Right cardiac atrium (tissue), 5 donors: Measurements from ENCODE around the gene ANKRD44. TPM values are rescaled to one million over a fixed set of nuclear protein-coding genes. Genes with fewer than 3 reads are reported as not detected.

Experiments used
- ATAC-seq, 2 donors: fragments of 200-7000 bp; cut with Tn5 transposase; one replicate each; pipeline versions ENCODE4 v1.8.0 to v1.9.1; 2020; ENCODE audit warnings: moderate library complexity in 2 of 2, mild to moderate bottlenecking in 1 of 2
- DNase-seq, 3 donors: peaks; one replicate each; pipeline ENCODE4 v3.0.0-alpha.2; 2020
- H3K27ac ChIP-seq: one replicate; pipeline ENCODE4 v1.5.1; 2013; ENCODE audit warnings: mild to moderate bottlenecking, low read length, control low read depth, moderate library complexity
- H3K27me3 ChIP-seq: one replicate; pipeline ENCODE4 v1.6.1; 2013; ENCODE audit not compliant: control insufficient read depth, insufficient read depth
- H3K4me1 ChIP-seq: one replicate; pipeline ENCODE4 v1.6.1; 2013; ENCODE audit warnings: low read length; ENCODE audit not compliant: control insufficient read depth, insufficient read depth
- H3K4me3 ChIP-seq: one replicate; pipeline ENCODE4 v1.5.1; 2013; ENCODE audit warnings: low read length, control low read depth
- H3K9me3 ChIP-seq: one replicate; pipeline ENCODE4 v1.6.1; 2013; ENCODE audit warnings: low read length; ENCODE audit not compliant: control insufficient read depth
- WGBS: extraction: QIAGEN DNeasy Blood & Tissue Kit; methylation state at CpG from one replicate; pipeline ENCODE4 v1.1.7; 2013; 5-methylcytosine and 5-hydroxymethylcytosine counted together
- intact Hi-C, 4 donors: fragments of 100-400 bp; cut with DNase I; formaldehyde crosslinking; loops; one replicate each; pipeline versions ENCODE4 v1.11.0 to v1.14.0; 2022 to 2023
- polyA plus RNA-seq: library from polyadenylated mRNA; stranded (reverse); fragments of 200-250 nt; gene quantifications from one replicate; pipeline ENCODE4 v1.2.3, GENCODE V29; 2013
- total RNA-seq, 4 donors: library from RNA; stranded (reverse); fragmentation: NEBNext Ultra II Directional; extraction: Animal tissue kit (Norgen Biotek cat#: 25700); gene quantifications; one replicate each; pipeline ENCODE4 v1.2.1, GENCODE V29; 2021
- donor health status: healthy with polysubstance abuse.
- donor health status: DM: no; HTN: yes; CAD: no.
- donor health status: DM: no; HTN: no; CAD: no.
- donor health status: DM: no; HTN: yes; CAD: no; lungs with severe emphysema.
- donor health status: DM: yes; HTN: yes; CAD: no.

ANKRD44 gene
- total and polyA plus RNA-seq, 5 donors = 4.8 to 18.8 (median 14.3) TPM

GRCh38 chr2:197256547-197257170 lies 53.9 kb downstream of the ANKRD44 start:
- H3K4me3 ChIP-seq = no peak overlapping the region
- H3K27me3 ChIP-seq = no peaks in the 10 kb centered on the region
- ATAC-seq (no peak), DNase-seq (no peak)
- 73% methylated on average over 2 of the region's 2 CpGs for WGBS
- intact Hi-C loops = loop anchor here in 1 of 4 donors (10.0 kb wide), 1 partner anchor 52 kb away; no protein-coding TSS in a partner anchor
- no peaks in the 10 kb centered on the region for H3K9me3 ChIP-seq
- H3K27ac ChIP-seq = no peak overlapping the region
- peaks cover 1% of the 10 kb centered on the region for H3K4me1 ChIP-seq

GRCh38 chr2:197256021-197256420 lies 54.6 kb downstream of the ANKRD44 start:
- Histone ChIP-seq H3K27me3 (no peaks in the 10 kb centered on the region), H3K4me3 (no peak overlapping the region), H3K27ac (no peak overlapping the region), H3K4me1 (peaks cover 1% of the 10 kb centered on the region), H3K9me3 (no peaks in the 10 kb centered on the region)
- no peak for DNase-seq
- intact Hi-C loops = loop anchor here in 1 of 4 donors (10.0 kb wide), 1 partner anchor 51 kb away; no protein-coding TSS in a partner anchor
- ATAC-seq = no peak

GRCh38 chr2:197255543-197255942 lies 55.0 kb downstream of the ANKRD44 start:
- no peak overlapping the region for H3K27ac ChIP-seq
- no peaks in the 10 kb centered on the region for H3K9me3 ChIP-seq
- 33% methylated on average over 9 of the region's 9 CpGs for WGBS
- DNase-seq = peak; percentile 73 to 90 (median 86)
- peak; percentile 92 to 95 for ATAC-seq
- peaks cover 1% of the 10 kb centered on the region for H3K4me1 ChIP-seq
- intact Hi-C loops = loop anchor here in 1 of 4 donors (10.0 kb wide), 1 partner anchor 51 kb away; no protein-coding TSS in a partner anchor
- no peak overlapping the region for H3K4me3 ChIP-seq
- no peaks in the 10 kb centered on the region for H3K27me3 ChIP-seq

GRCh38 chr2:197254776-197255530 lies 55.6 kb downstream of the ANKRD44 start:
- peaks cover 1% of the 10 kb centered on the region for H3K4me1 ChIP-seq
- H3K9me3 ChIP-seq = no peaks in the 10 kb centered on the region
- H3K27ac ChIP-seq = no peak overlapping the region
- H3K27me3 ChIP-seq = no peaks in the 10 kb centered on the region
- H3K4me3 ChIP-seq = no peak overlapping the region
- WGBS = 79% methylated on average over 5 of the region's 5 CpGs
- ATAC-seq = peak; percentile 39 to 53
- DNase-seq = no peak
- intact Hi-C loops = loop anchor here in 1 of 4 donors (10.0 kb wide), 1 partner anchor 50 kb away; no protein-coding TSS in a partner anchor

- Histone ChIP-seq H3K27ac (no peak overlapping the region), H3K27me3 (no peaks in the 10 kb centered on the region), H3K4me1 (peaks cover 5% of the 10 kb centered on the region), H3K9me3 (no peaks in the 10 kb centered on the region), H3K4me3 (no peak overlapping the region)
- intact Hi-C loops = loop anchor here in 1 of 4 donors (10.0 kb wide), 1 partner anchor 47 kb away; no protein-coding TSS in a partner anchor
- peak in 1 of 2 donors; percentile 32 for ATAC-seq
- DNase-seq = no peak
- 70% methylated on average over 4 of the region's 4 CpGs for WGBS
Observed at GRCh38 chr2:197251576-197251975, 59.0 kb downstream of the ANKRD44 start.

- 48% methylated on average over 3 of the region's 3 CpGs for WGBS
- intact Hi-C loops = loop anchor here in 1 of 4 donors (10.0 kb wide), 1 partner anchor 46 kb away; no protein-coding TSS in a partner anchor
- no peak for ATAC-seq
Observed at GRCh38 chr2:197251163-197251562, 59.4 kb downstream of the ANKRD44 start.

GRCh38 chr2:197250084-197250397 lies 60.5 kb downstream of the ANKRD44 start:
- DNase-seq (no peak), ATAC-seq (no peak)
- H3K27me3 ChIP-seq = no peaks in the 10 kb centered on the region
- intact Hi-C loops = loop anchor here in 1 of 4 donors (10.0 kb wide), 1 partner anchor 45 kb away; no protein-coding TSS in a partner anchor
- no peak overlapping the region for H3K27ac ChIP-seq
- no peaks in the 10 kb centered on the region for H3K9me3 ChIP-seq
- WGBS = 99% methylated on average over 2 of the region's 2 CpGs
- no peak overlapping the region for H3K4me3 ChIP-seq
- peaks cover 5% of the 10 kb centered on the region for H3K4me1 ChIP-seq

More at GRCh38 chr2:197251163-197251562, 59.4 kb downstream of the ANKRD44 start:
- H3K27ac ChIP-seq = no peak overlapping the region
- DNase-seq = no peak
- no peak overlapping the region for H3K4me3 ChIP-seq
- no peaks in the 10 kb centered on the region for H3K9me3 ChIP-seq
- peaks cover 5% of the 10 kb centered on the region for H3K4me1 ChIP-seq
- no peaks in the 10 kb centered on the region for H3K27me3 ChIP-seq

GRCh38 chr2:197249381-197250083 lies 61.0 kb downstream of the ANKRD44 start:
- whole genome bisulfite sequencing = 87% methylated on average over 3 of the region's 3 CpGs

GRCh38 chr2:197248623-197249022 lies 62.0 kb downstream of the ANKRD44 start:
- H3K9me3 ChIP-seq = no peaks in the 10 kb centered on the region
- peaks cover 4% of the 10 kb centered on the region for H3K4me1 ChIP-seq
- no peaks in the 10 kb centered on the region for H3K27me3 ChIP-seq
- H3K27ac ChIP-seq = no peak overlapping the region
- intact Hi-C loops = no loop called here
- peak in 1 of 2 donors; percentile 47 for ATAC-seq
- WGBS = 77% methylated on average over 3 of the region's 3 CpGs
- DNase-seq = peak in 1 of 3 donors; percentile 43
- H3K4me3 ChIP-seq = no peak overlapping the region

More at GRCh38 chr2:197249381-197250083, 61.0 kb downstream of the ANKRD44 start:
- H3K4me1 ChIP-seq = peaks cover 5% of the 10 kb centered on the region
- H3K9me3 ChIP-seq = no peaks in the 10 kb centered on the region
- DNase-seq = no peak
- ATAC-seq = no peak
- H3K4me3 ChIP-seq = no peak overlapping the region
- H3K27me3 ChIP-seq = no peaks in the 10 kb centered on the region
- no peak overlapping the region for H3K27ac ChIP-seq
- intact Hi-C loops = loop anchor here in 1 of 4 donors (10.0 kb wide), 1 partner anchor 45 kb away; no protein-coding TSS in a partner anchor

GRCh38 chr2:197248001-197248401 lies 62.6 kb downstream of the ANKRD44 start:
- intact Hi-C loops = no loop called here
- H3K9me3 ChIP-seq = no peaks in the 10 kb centered on the region
- H3K27ac ChIP-seq = no peak overlapping the region
- H3K4me1 ChIP-seq = peaks cover 4% of the 10 kb centered on the region
- no peak overlapping the region for H3K4me3 ChIP-seq
- H3K27me3 ChIP-seq = no peaks in the 10 kb centered on the region
- no peak for ATAC-seq
- WGBS = 69% methylated on average over 4 of the region's 4 CpGs
- peak in 1 of 3 donors; percentile 55 for DNase-seq
